Measurements from ENCODE around the gene BEGAIN. TPM values are rescaled to one million over a fixed set of nuclear protein-coding genes. Genes with fewer than 3 reads are reported as not detected.

Gene BEGAIN
- total and polyA plus RNA-seq, 2 of the 8 experiments (the other 6 are each of a cell fraction or from before 2014, with no cell fraction given) = 2.9 to 3.0 TPM

GRCh38 chr14:100530270-100531072, 56.7 kb downstream of the BEGAIN start:
- Histone ChIP-seq H3K36me3 (ENCODE audit: control insufficient read depth in 2 of 4, insufficient read depth in 4 of 4, low read length in 3 of 4) (peaks cover 0 to 5% (median 0%) of the 10 kb centered on the region in 4 experiments; a peak in 1 of 8 replicates), H4K5ac (ENCODE audit: insufficient read length, low read depth, low read length) (no peak overlapping the region), H2BK120ac (replicated peaks; ENCODE audit: low read depth, low read length) (no peak overlapping the region), H3K79me2 (ENCODE audit: control insufficient read depth in 1 of 2, insufficient read depth in 2 of 2, low read length in 2 of 2) (no peaks in the 10 kb centered on the region), H3K18ac (ENCODE audit: extremely low read depth, low read length) (no peak overlapping the region), H4K20me1 (replicated peaks in 1 of 2; ENCODE audit: control insufficient read depth in 1 of 2, insufficient read depth in 2 of 2, low read length in 2 of 2) (peaks cover 0 to 12% of the 10 kb centered on the region in 2 experiments), H3K4me1 (replicated peaks in 1 of 4; ENCODE audit: control insufficient read depth in 3 of 4, insufficient read depth in 4 of 4, low read length in 3 of 4) (peaks cover 0 to 5% (median 0%) of the 10 kb centered on the region in 4 experiments; a peak in 1 of 7 replicates), H2BK12ac (ENCODE audit: low read depth, low read length) (no peak overlapping the region), H3K14ac (ENCODE audit: insufficient read length) (no peak overlapping the region), H2AFZ (ENCODE audit: low read length) (no peak overlapping the region), H4K91ac (replicated peaks; ENCODE audit: insufficient read length, low read length) (no peak overlapping the region), H3K9me3 (ENCODE audit: insufficient read depth in 2 of 2, low read depth in 1 of 2, low read length in 1 of 2) (no peaks in the 10 kb centered on the region), H3K23me2 (ENCODE audit: low read depth, low read length) (peaks cover 7% of the 10 kb centered on the region; the same call in 1 of the 2 replicates), H3K27ac (ENCODE audit: low read depth, low read length) (no peak overlapping the region), H3K79me1 (ENCODE audit: low read depth, low read length) (no peaks in the 10 kb centered on the region), H3K9ac (replicated peaks in 1 of 4; ENCODE audit: extremely low read depth in 1 of 4, low read depth in 3 of 4, low read length in 3 of 4) (no peak overlapping the region), H2AK5ac (ENCODE audit: low read depth, low read length) (no peak overlapping the region), H3K56ac (replicated peaks; ENCODE audit: insufficient read length, low read depth, low read length) (no peak overlapping the region), H2BK5ac (ENCODE audit: low read depth, low read length) (no peak overlapping the region), H3K23ac (ENCODE audit: insufficient read length) (no peak overlapping the region), H2BK20ac (ENCODE audit: low read length) (no peak overlapping the region), H2BK15ac (ENCODE audit: low read length) (no peak overlapping the region), H3K4me2 (ENCODE audit: insufficient read depth in 1 of 2, low read depth in 2 of 2, low read length in 2 of 2) (no peak overlapping the region), H3K27me3 (replicated peaks in 1 of 4; ENCODE audit: control insufficient read depth in 3 of 4, extremely low read depth in 1 of 4, insufficient read depth in 3 of 4, low read length in 3 of 4) (no peaks in the 10 kb centered on the region; a peak in 1 of 7 replicates), H3K4me3 (ENCODE audit: extremely low read depth in 1 of 4, insufficient read depth in 2 of 4, low read depth in 3 of 4, low read length in 4 of 4) (no peak overlapping the region), H3K4ac (replicated peaks; ENCODE audit: insufficient read length, low read depth, low read length) (no peak overlapping the region), H4K8ac (ENCODE audit: extremely low read depth, insufficient read depth, low read length) (no peak overlapping the region)
- FAIRE-seq = no peak
- no peak for DNase-seq (ENCODE audit: low read depth in 1 of 2, low spot score in 2 of 2)
- CTCF ChIA-PET (ENCODE audit: partially characterized antibody) = interaction anchor here (0.6 to 9.2 kb wide), 9 partner anchors 11 to 153 kb away, joined by 3 to 61 read pairs (median 4); no protein-coding TSS in a partner anchor
- TF ChIP-seq ASH2L (IDR thresholded peaks at IDR 0.05; ENCODE audit: low read length) (no peak), CTCF (IDR thresholded peaks at IDR 0.05; ENCODE audit: control extremely low read depth in 1 of 3, insufficient read depth in 1 of 3, low read depth in 1 of 3, low read length in 3 of 3) (no peak), SIX5 (IDR thresholded peaks at IDR 0.05; ENCODE audit: low read depth, low read length) (no peak), BRCA1 (IDR thresholded peaks at IDR 0.05; ENCODE audit: low read depth, low read length) (no peak), RFX5 (IDR thresholded peaks at IDR 0.05; ENCODE audit: borderline replicate concordance, low read depth, low read length) (no peak), NANOG (IDR thresholded peaks at IDR 0.05; ENCODE audit: insufficient read depth, low read depth, low read length, poor library complexity, severe bottlenecking) (no peak)
- 91% methylated on average over 13 of the region's 13 CpGs; no CpG with 5 or more reads in 1 of the 2 experiments for WGBS, 2 experiments (ENCODE audit: extremely low coverage in 1 of 2, insufficient coverage in 1 of 2, insufficient read length in 1 of 2, insufficient replicate concordance in 2 of 2, low coverage in 1 of 2, low lambda C conversion rate in 2 of 2, missing lambda C conversion rate in 1 of 2)
- POLR2A ChIA-PET (ENCODE audit: partially characterized antibody) = interaction anchor here (0.7 kb wide), 1 partner anchor 33 kb away, joined by 3 read pairs; no protein-coding TSS in a partner anchor

Data from H1 (cell line).